K562 (cell line): ENCODE data around the gene CIART. TPM values are rescaled to one million over a fixed set of nuclear protein-coding genes. Genes with fewer than 3 reads are reported as not detected.

Experiments
- ATAC-seq: fragments of 200-7000 bp; cut with Tn5 transposase; 3 replicates; pipeline ENCODE4 v1.9.1; 2020; ENCODE audit warnings: moderate library complexity
- BruUV-seq: library from RNA; stranded (reverse); fragments of 400-500 nt; replicated peaks from 2 replicates; lab custom pipeline; 2021; lab: Mats Ljungman, UMichigan
- CTCF ChIA-PET: fragments of 300-600 bp; formaldehyde crosslinking; extraction: SDS; loops from one replicate; lab custom pipeline; 2021; ENCODE audit warnings: low intra/inter-chr PET ratio; lab: Yijun Ruan, JAX
- POLR2A ChIA-PET: fragments of 300-600, 350-650 bp; sonication (Branson Sonifier 250); formaldehyde crosslinking; extraction: SDS; loops from one replicate; lab custom pipeline; 2021; ENCODE audit warnings: antibody characterized with exemption, inconsistent platforms; lab: Yijun Ruan, JAX
- DNase-seq, 4 experiments: peaks; one replicate each; pipeline versions ENCODE4 v3.0.0 to v3.0.0-alpha.2; 2011 to 2018; ENCODE audit warnings: low spot score in 3 of 4, mixed read lengths in 3 of 4; ENCODE audit errors: extremely low read depth in 1 of 4
- FAIRE-seq: peaks from 2 replicates; lab custom pipeline; 2011; peaks lifted over from hg19 to GRCh38; lab: Jason Lieb, UNC
- H2AFZ ChIP-seq: 2 replicates; pipeline ENCODE4 v1.6.0; 2011; ENCODE audit warnings: low read depth, low read length, control low read depth, inconsistent platforms
- H3K27ac ChIP-seq: fragments of 200-600 bp; 3 replicates; pipeline ENCODE4 v1.8.0; 2011; ENCODE audit warnings: low read depth, mild to moderate bottlenecking, control low read depth, inconsistent platforms, low read length, moderate library complexity, mixed read lengths; ENCODE audit errors: extremely low read depth
- H3K27me3 ChIP-seq, 2 experiments: fragments of 300-600 bp in 1 of 2; 2 replicates in 1 of 2; 3 replicates in 1 of 2; pipeline versions ENCODE4 v1.6.0 to v1.8.0; 2011; ENCODE audit warnings: inconsistent platforms in 2 of 2, low read length in 2 of 2, mild to moderate bottlenecking in 1 of 2, mixed read lengths in 1 of 2, moderate library complexity in 1 of 2; ENCODE audit not compliant: control insufficient read depth in 2 of 2, insufficient read depth in 2 of 2
- H3K36me3 ChIP-seq: fragments of 300-600 bp; 3 replicates; pipeline ENCODE4 v1.8.0; 2011; ENCODE audit warnings: mild to moderate bottlenecking, low read length, inconsistent platforms; ENCODE audit not compliant: control insufficient read depth, insufficient read depth
- H3K4me1 ChIP-seq, 2 experiments: fragments of 200-600 bp in 1 of 2; replicated peaks in 1 of 2; 2 replicates in 1 of 2; 3 replicates in 1 of 2; pipeline versions ENCODE4 v1.5.1 to v1.8.0; 2011; ENCODE audit warnings: inconsistent platforms in 2 of 2, low read length in 2 of 2, mild to moderate bottlenecking in 1 of 2, mixed read lengths in 1 of 2, moderate library complexity in 1 of 2; ENCODE audit not compliant: control insufficient read depth in 2 of 2, insufficient read depth in 2 of 2
- H3K4me2 ChIP-seq: 2 replicates; pipeline ENCODE4 v1.6.1; 2011; ENCODE audit warnings: low read length, control low read depth, inconsistent platforms, mixed read lengths; ENCODE audit not compliant: insufficient read depth
- H3K4me3 ChIP-seq: fragments of 200-600 bp; sonication (generic), shearing (Covaris generic); 2 replicates; pipeline ENCODE4 v1.5.1; 2016; ENCODE audit warnings: control low read depth, inconsistent platforms
- H3K79me2 ChIP-seq: fragments of 200-600 bp; 3 replicates; pipeline ENCODE4 v1.8.0; 2011; ENCODE audit warnings: low read length, inconsistent platforms; ENCODE audit not compliant: control insufficient read depth, insufficient read depth
- H3K9ac ChIP-seq, 2 experiments: 2 replicates each; pipeline versions ENCODE4 v1.6.0 to v1.6.1; 2011; ENCODE audit warnings: low read depth in 2 of 2, low read length in 2 of 2, control low read depth in 1 of 2, inconsistent platforms in 1 of 2, mild to moderate bottlenecking in 1 of 2, mixed read lengths in 1 of 2; ENCODE audit not compliant: insufficient read depth in 1 of 2
- H3K9me1 ChIP-seq: one replicate; pipeline ENCODE4 v1.6.0; 2011; ENCODE audit warnings: inconsistent platforms, mild to moderate bottlenecking, low read length, moderate library complexity; ENCODE audit not compliant: control insufficient read depth, insufficient read depth
- H3K9me3 ChIP-seq: replicated peaks from 2 replicates; pipeline ENCODE4 v1.5.1; 2011; ENCODE audit warnings: low read depth, low read length, inconsistent platforms; ENCODE audit not compliant: control insufficient read depth, insufficient read depth
- H4K20me1 ChIP-seq: replicated peaks from 2 replicates; pipeline ENCODE4 v1.6.1; 2011; ENCODE audit warnings: low read length, inconsistent platforms, mixed read lengths; ENCODE audit not compliant: control insufficient read depth, insufficient read depth
- C11orf30 ChIP-seq: fragments of 450-650 bp; IDR thresholded peaks from 2 replicates; pipeline ENCODE4 v1.6.1; 2016; ENCODE audit warnings: low read depth, mild to moderate bottlenecking
- ELF1 ChIP-seq: fragments of 200-800 bp; sonication (Bioruptor generic); IDR thresholded peaks from 2 replicates; pipeline ENCODE4 v1.6.1; 2016; ENCODE audit warnings: missing genetic modification characterization, missing compliant biosample characterization
- ILF3 ChIP-seq: fragments of 450-650 bp; IDR thresholded peaks from 2 replicates; pipeline ENCODE4 v1.6.1; 2018; ENCODE audit warnings: antibody characterized with exemption, mild to moderate bottlenecking, moderate library complexity, borderline replicate concordance
- KLF1 ChIP-seq: fragments of 450-650 bp; IDR thresholded peaks from 2 replicates; pipeline ENCODE4 v1.6.1; 2016; ENCODE audit warnings: missing genetic modification characterization, missing compliant biosample characterization
- MXI1 ChIP-seq: IDR thresholded peaks from 2 replicates; pipeline ENCODE4 v1.6.1; 2011; ENCODE audit warnings: low read depth, mild to moderate bottlenecking, improper control_type of control experiment, low read length
- NFATC3 ChIP-seq: fragments of 450-650 bp; IDR thresholded peaks from 2 replicates; pipeline ENCODE4 v1.6.1; 2017; ENCODE audit warnings: mild to moderate bottlenecking
- POLR2AphosphoS2 ChIP-seq: IDR thresholded peaks from 2 replicates; pipeline ENCODE4 v1.6.1; 2012; ENCODE audit warnings: low read length, improper control_type of control experiment
- POLR2H ChIP-seq: IDR thresholded peaks from 2 replicates; pipeline ENCODE4 v1.6.1; 2016; ENCODE audit warnings: missing genetic modification characterization, low read depth, mild to moderate bottlenecking, control low read depth, missing compliant biosample characterization, moderate library complexity
- PTBP1 ChIP-seq: fragments of 200-400 bp; formaldehyde crosslinking; IDR thresholded peaks from 2 replicates; pipeline ENCODE4 v1.6.1; 2017; ENCODE audit warnings: low read depth, low read length
- PTTG1 ChIP-seq: fragments of 450-650 bp; IDR thresholded peaks from 2 replicates; pipeline ENCODE4 v1.6.1; 2016; ENCODE audit warnings: low read depth, mild to moderate bottlenecking, missing genetic modification characterization, missing compliant biosample characterization
- WGBS: fragments of 100-300 bp; shearing (Covaris generic); methylation state at CpG from one replicate; pipeline ENCODE4 v1.1.6; 2016; ENCODE audit warnings: low coverage, mixed read lengths; ENCODE audit not compliant: insufficient coverage; ENCODE audit errors: missing lambda C conversion rate; 5-methylcytosine and 5-hydroxymethylcytosine counted together
- in situ Hi-C: fragments of 300-500 bp; cut with MboI; formaldehyde crosslinking; loops from 4 replicates; pipeline ENCODE4 v1.15.0; 2018; ENCODE audit warnings: inconsistent platforms, mixed read lengths
- intact Hi-C: fragments of 100-400 bp; cut with micrococcal nuclease; formaldehyde crosslinking; loops from 2 replicates; pipeline ENCODE4 v1.14.2; 2022
- polyA plus RNA-seq, 8 experiments: library from polyadenylated mRNA; depleted of rRNA in 4 of 8; stranded (reverse) in 5 of 8; unstranded in 3 of 8; fragments of >200 nt; fragmentation: Nextera tagmentation in 2 of 8; fragmentation: Illumina TruSeq in 1 of 8; extraction: Ambion mirVana in 2 of 8; extraction: Trizol in 1 of 8; gene quantifications; 2 replicates each; pipeline versions ENCODE4 v1.2.1 to v1.2.3, GENCODE V29; 2011 to 2014; ENCODE audit warnings: inconsistent platforms in 1 of 8, missing spikeins in 1 of 8
- total RNA-seq, 7 experiments: library from RNA; depleted of rRNA in 6 of 7; stranded (reverse); fragments of >200 nt in 6 of 7; fragmentation: Illumina TruSeq in 2 of 7; extraction: Trizol in 2 of 7; gene quantifications; 2 replicates each; pipeline versions ENCODE4 v1.2.1 to v1.2.3, GENCODE V29; 2011 to 2021; ENCODE audit warnings: low replicate concordance in 1 of 7
- TF ChIP-seq, protein P1 (sequence below), 2 experiments: fragments of 450-650 bp; formaldehyde crosslinking in 1 of 2; IDR thresholded peaks; 2 replicates each; pipeline versions ENCODE4 v1.4.0 to v1.6.1; 2014 to 2020; ENCODE audit warnings: mild to moderate bottlenecking in 2 of 2, borderline replicate concordance in 1 of 2, low read depth in 1 of 2
- TF ChIP-seq, protein P2 (sequence below): fragments of 450-650 bp; IDR thresholded peaks from one replicate; pipeline ENCODE4 v1.6.1; 2018; ENCODE audit warnings: mild to moderate bottlenecking, moderate library complexity; ENCODE audit not compliant: partially characterized antibody

CIART gene
- total and polyA plus RNA-seq, 9 of the 15 experiments (the other 6 are each of a cell fraction or from before 2014, with no cell fraction given), result 0.07 to 0.35 (median 0.19) TPM; not detected in 2

DNA sequence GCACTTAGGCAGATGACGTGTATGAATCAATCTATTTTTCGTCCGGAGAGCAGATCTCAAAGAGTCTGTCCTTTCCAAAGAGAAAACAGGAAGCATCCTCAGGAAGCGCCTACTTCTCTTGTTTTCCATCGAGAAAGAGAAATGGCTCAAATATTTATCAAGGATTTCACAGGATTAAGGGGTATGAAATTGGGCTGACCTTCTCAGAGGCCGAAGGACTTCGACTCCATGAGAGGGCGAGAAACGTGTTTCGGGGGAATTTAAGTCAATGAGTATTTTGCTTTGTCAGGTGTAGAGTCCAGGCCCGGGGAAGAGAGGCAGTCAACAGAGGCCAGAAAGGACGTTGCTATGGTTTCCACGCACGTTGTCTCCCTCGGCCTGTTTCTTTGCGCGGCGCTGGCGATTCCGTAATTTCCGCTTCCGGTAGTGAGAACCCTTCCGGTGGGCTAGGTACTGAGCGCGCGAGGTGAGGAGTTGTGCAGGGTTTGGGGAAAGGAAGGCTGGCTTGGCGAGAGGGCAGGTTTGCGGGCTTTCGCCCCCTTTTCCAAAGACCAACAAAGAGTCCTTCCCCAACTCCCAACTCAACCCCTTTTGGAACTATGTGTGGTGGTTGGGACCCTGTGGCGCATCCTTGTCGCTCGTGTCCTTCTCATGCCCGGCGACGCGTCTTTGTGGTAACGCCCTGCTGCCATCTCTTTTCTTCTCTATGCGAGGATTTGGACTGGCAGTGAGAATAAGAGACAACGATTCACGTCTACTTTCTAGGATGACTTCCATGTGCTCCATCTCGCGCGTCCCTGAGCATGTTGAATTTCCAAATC lies 11.3 kb downstream of the CIART start, which contains the start of gene MRPS21:
Gene MRPS21 (plus strand): TSS at position 429 of the 821 bp plus-strand sequence. CDS start 506 bp downstream, outside the sequence.
- Histone ChIP-seq H3K9me3 (no peaks in the 10 kb centered on the region), H3K27ac (peak within 1 kb of the TSS; percentile 92), H3K9ac (peak within 1 kb of the TSS; percentile 82 to 84), H3K79me2 (peaks cover 43% of the 10 kb centered on the region), H3K27me3 (no peaks in the 10 kb centered on the region), H3K36me3 (peaks cover 34% of the 10 kb centered on the region), H3K4me1 (peaks cover 22 to 24% of the 10 kb centered on the region in 2 experiments), H3K4me2 (peak within 1 kb of the TSS; percentile 88), H3K4me3 (peak within 1 kb of the TSS; percentile 56), H2AFZ (peak within 1 kb of the TSS; percentile 96), H3K9me1 (no peaks in the 10 kb centered on the region), H4K20me1 (no peaks in the 10 kb centered on the region)
- in situ Hi-C loops (no loop called here), intact Hi-C loops (no loop called here)
- WGBS, result 2% methylated on average over 41 of the region's 43 CpGs
- ChIA-PET POLR2A (no interaction called here), CTCF (no interaction called here)
- FAIRE-seq, result peak; percentile 94
- DNase-seq, result peak; percentile 80 to 97 (median 86)
- BruUV-seq, result TSS peak; percentile 96
- peak; percentile 97 for ATAC-seq
- TF ChIP-seq MXI1 (peak; percentile 90), PTBP1 (no peak), KLF1 (peak; percentile 44; the same call in 1 of the 2 replicates), POLR2H (peak; percentile 82), ELF1 (tag) (peak; percentile 84), C11orf30 (peak; percentile 96), PTTG1 (tag) (0 out of 2 replicates have a peak, but pooled peaks have one; percentile 22), POLR2AphosphoS2 (0 out of 2 replicates have a peak, but pooled peaks have one; percentile 60), ILF3 (no peak), NFATC3 (peak; percentile 26; the same call in 1 of the 2 replicates)
- TF ChIP-seq, protein P1, sequence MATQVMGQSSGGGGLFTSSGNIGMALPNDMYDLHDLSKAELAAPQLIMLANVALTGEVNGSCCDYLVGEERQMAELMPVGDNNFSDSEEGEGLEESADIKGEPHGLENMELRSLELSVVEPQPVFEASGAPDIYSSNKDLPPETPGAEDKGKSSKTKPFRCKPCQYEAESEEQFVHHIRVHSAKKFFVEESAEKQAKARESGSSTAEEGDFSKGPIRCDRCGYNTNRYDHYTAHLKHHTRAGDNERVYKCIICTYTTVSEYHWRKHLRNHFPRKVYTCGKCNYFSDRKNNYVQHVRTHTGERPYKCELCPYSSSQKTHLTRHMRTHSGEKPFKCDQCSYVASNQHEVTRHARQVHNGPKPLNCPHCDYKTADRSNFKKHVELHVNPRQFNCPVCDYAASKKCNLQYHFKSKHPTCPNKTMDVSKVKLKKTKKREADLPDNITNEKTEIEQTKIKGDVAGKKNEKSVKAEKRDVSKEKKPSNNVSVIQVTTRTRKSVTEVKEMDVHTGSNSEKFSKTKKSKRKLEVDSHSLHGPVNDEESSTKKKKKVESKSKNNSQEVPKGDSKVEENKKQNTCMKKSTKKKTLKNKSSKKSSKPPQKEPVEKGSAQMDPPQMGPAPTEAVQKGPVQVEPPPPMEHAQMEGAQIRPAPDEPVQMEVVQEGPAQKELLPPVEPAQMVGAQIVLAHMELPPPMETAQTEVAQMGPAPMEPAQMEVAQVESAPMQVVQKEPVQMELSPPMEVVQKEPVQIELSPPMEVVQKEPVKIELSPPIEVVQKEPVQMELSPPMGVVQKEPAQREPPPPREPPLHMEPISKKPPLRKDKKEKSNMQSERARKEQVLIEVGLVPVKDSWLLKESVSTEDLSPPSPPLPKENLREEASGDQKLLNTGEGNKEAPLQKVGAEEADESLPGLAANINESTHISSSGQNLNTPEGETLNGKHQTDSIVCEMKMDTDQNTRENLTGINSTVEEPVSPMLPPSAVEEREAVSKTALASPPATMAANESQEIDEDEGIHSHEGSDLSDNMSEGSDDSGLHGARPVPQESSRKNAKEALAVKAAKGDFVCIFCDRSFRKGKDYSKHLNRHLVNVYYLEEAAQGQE (IDR thresholded peaks at IDR 0.05; ENCODE audit: borderline replicate concordance), result no peak
- TF ChIP-seq, protein P1 (CRISPR knock-in tag; IDR thresholded peaks at IDR 0.05; ENCODE audit: low read depth), result no peak
- TF ChIP-seq, protein P2, sequence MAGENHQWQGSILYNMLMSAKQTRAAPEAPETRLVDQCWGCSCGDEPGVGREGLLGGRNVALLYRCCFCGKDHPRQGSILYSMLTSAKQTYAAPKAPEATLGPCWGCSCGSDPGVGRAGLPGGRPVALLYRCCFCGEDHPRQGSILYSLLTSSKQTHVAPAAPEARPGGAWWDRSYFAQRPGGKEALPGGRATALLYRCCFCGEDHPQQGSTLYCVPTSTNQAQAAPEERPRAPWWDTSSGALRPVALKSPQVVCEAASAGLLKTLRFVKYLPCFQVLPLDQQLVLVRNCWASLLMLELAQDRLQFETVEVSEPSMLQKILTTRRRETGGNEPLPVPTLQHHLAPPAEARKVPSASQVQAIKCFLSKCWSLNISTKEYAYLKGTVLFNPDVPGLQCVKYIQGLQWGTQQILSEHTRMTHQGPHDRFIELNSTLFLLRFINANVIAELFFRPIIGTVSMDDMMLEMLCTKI, result no peak
